Epithelial cell of proximal tubule (primary cell): ENCODE results near the gene NUDT19. TPM values are rescaled to one million over a fixed set of nuclear protein-coding genes. Genes with fewer than 3 reads are reported as not detected.
"Not testable (repeated sequence)": the region's sequence is repeated elsewhere in the genome, so short reads cannot be mapped to it uniquely, and the experiment has no call there.

ENCODE experiments used
- DNase-seq: peaks from one replicate; pipeline ENCODE4 v3.0.0-alpha.2; 2011; ENCODE audit warnings: low read depth
- H3K4me3 ChIP-seq: 2 replicates; pipeline ENCODE4 v1.5.1; 2011; ENCODE audit warnings: low read depth, mild to moderate bottlenecking, low read length
- total RNA-seq: library from RNA; depleted of rRNA; stranded (reverse); fragments of >200 nt; gene quantifications from 2 replicates; pipeline ENCODE4 v1.2.3, GENCODE V29; 2015
- TF ChIP-seq, protein P1 (sequence below): conservative IDR thresholded peaks from 2 replicates; pipeline ENCODE4 v1.5.1; 2012; ENCODE audit warnings: low read depth, mild to moderate bottlenecking, low read length

Gene NUDT19
- total RNA-seq, 1 donor from 2014 or later, result 7.7 TPM

DNA sequence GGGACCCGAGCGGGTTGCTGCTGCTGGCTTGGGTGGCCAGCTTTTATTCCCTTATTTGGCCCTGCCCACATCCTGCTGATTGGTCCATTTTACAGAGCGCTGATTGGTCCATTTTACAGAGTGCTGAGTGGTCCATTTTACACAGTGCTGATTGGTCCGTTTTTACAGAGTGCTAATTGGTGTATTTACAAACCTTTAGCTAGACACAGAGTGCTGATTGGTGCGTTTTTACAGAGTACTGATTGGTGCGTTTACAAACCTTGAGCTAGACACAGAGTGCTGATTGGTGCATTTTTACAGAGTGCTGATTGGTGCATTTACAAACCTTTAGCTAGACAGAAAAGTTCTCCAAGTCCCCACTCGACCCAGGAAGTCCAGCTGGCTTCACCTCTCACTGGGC, 8.5 kb downstream of the NUDT19 start:
- H3K4me3 ChIP-seq, DNase-seq: not testable (repeated sequence)

DNA sequence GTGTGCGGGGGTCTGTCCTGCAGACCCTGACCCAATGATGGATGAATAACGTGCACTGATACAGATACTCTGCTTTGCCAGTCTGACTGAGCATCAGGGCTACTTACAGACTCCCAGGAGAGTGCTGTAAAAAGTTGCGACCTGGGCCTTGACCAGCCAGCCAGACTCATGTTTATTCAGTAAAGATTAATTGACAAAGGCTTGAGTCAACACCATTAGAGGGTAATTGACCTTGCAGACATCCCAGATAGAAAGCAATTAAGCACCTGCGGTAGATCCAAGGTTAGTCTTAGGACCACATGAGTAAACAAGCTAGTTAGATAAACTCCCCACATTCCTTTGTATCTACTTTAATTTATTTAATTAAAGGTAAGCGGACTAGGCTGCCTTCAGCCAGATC, 10.4 kb downstream of the NUDT19 start:
- TF ChIP-seq, protein P1, sequence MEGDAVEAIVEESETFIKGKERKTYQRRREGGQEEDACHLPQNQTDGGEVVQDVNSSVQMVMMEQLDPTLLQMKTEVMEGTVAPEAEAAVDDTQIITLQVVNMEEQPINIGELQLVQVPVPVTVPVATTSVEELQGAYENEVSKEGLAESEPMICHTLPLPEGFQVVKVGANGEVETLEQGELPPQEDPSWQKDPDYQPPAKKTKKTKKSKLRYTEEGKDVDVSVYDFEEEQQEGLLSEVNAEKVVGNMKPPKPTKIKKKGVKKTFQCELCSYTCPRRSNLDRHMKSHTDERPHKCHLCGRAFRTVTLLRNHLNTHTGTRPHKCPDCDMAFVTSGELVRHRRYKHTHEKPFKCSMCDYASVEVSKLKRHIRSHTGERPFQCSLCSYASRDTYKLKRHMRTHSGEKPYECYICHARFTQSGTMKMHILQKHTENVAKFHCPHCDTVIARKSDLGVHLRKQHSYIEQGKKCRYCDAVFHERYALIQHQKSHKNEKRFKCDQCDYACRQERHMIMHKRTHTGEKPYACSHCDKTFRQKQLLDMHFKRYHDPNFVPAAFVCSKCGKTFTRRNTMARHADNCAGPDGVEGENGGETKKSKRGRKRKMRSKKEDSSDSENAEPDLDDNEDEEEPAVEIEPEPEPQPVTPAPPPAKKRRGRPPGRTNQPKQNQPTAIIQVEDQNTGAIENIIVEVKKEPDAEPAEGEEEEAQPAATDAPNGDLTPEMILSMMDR, result no peak
- H3K4me3 ChIP-seq, result no peak overlapping the region
- DNase-seq, result no peak

DNA sequence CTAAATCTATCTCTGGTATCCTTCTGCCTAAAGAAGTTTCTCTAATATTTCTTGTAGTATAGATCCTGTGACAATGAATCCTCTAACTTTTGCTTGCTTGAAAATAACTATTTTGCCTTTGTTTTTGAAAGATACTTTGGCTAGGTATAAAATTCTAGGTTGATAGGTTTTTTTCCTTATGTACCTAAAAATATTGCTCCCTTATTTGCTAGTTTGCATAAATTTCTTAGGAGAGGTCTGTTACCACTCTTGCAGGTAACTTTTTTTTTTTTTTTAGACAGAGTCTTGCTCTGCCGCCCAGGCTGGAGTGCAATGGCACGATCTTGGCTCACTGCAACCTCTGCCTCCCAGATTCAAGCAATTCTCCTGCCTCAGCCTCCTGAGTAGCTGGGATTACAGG, 12.4 kb downstream of the NUDT19 start:
- not testable (repeated sequence) for H3K4me3 ChIP-seq, DNase-seq

DNA sequence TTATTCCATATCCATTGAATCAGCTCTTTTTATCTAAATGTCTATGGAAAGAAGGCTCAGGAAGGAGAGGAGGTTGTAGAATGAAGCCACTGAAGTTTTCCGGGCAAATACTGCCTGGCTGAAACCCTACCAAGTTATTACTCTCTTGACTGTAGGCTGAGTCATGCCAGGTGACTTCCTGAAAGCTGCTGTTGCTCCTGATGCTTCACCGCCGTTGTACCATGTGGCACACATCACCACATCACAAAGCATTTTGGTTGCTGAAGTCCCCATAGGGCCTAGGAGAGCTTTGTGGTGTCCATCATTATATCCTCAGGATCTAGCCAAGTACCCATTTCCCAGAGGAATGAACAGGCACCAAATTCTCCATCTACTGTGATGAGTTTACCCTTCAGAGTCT, 16.8 kb downstream of the NUDT19 start:
- H3K4me3 ChIP-seq, result no peak overlapping the region
- no peak for DNase-seq
- TF ChIP-seq, protein P1, result no peak

GRCh38 chr19:32709032-32709431, 17.4 kb downstream of the NUDT19 start:
- DNase-seq, result no peak
- H3K4me3 ChIP-seq, result no peak overlapping the region
- TF ChIP-seq, protein P1, result no peak

DNA sequence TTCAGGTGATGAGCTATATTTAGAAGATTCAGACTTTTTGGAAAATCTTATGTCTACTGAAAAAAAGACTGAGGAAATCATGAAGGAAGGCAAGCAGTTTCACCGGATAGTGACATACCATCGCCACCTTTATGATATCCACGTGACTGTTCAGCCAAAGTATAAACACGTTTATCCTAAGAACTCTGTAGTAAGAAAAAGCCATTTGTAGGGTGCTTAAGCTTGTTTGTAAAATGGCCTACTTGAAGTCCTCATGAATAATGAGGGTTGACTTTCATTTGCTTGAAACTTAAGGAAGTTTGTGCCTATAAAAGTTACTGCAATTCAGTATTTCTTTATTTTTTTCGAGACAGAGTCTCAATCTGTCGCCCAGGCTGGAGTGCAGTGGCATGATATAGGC, 20.1 kb downstream of the NUDT19 start:
- no peak for DNase-seq
- TF ChIP-seq, protein P1, result no peak
- no peak overlapping the region for H3K4me3 ChIP-seq

GRCh38 chr19:32716203-32716602, 24.6 kb downstream of the NUDT19 start:
- DNase-seq, H3K4me3 ChIP-seq: not testable (repeated sequence)

- no peak for DNase-seq
- TF ChIP-seq, protein P1, result no peak
- no peak overlapping the region for H3K4me3 ChIP-seq
These were observed 25.9 kb downstream of the NUDT19 start for GRCh38 chr19:32717496-32717895.

DNA sequence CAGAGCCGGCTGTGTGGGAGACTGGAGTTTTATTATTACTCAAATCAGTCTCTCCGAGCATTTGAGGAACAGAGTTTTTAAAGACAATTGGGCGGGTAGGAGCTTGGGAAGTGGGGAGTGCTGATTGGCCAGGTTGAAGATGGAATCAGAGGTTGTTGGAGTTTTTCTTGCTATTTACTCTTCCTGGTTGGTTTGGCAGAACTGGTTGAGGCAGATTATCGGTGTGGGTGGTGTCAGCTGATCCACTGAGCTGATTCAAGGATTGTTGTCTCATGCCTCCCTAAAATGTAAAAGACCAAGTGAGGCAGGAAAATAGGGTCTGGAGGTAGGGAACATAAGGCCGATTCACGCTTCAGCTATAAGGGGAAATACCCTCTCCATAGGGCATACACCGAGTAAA, 26.7 kb downstream of the NUDT19 start:
- H3K4me3 ChIP-seq, result no peak overlapping the region
- DNase-seq, result no peak
- TF ChIP-seq, protein P1, result no peak
